Ishikawa (cell line): Measurements from ENCODE around the gene ZNF544.
A peak's percentile ranks its signal among the peaks of the same experiment; 100 is the strongest.

ENCODE experiments used
- CEBPB ChIP-seq: IDR thresholded peaks from 2 replicates; pipeline ENCODE4 v1.6.1; 2012
- CREB1 ChIP-seq: IDR thresholded peaks from 2 replicates; pipeline ENCODE4 v1.6.1; 2012; ENCODE audit warnings: low read depth
- EGR1 ChIP-seq: IDR thresholded peaks from 2 replicates; pipeline ENCODE4 v1.6.1; 2012
- EP300 ChIP-seq: IDR thresholded peaks from 2 replicates; pipeline ENCODE4 v1.6.1; 2012; ENCODE audit warnings: borderline replicate concordance
- FOXM1 ChIP-seq: IDR thresholded peaks from 2 replicates; pipeline ENCODE4 v1.6.1; 2012; ENCODE audit warnings: low read depth, borderline replicate concordance
- NFIC ChIP-seq: IDR thresholded peaks from 2 replicates; pipeline ENCODE4 v1.6.1; 2012
- RAD21 ChIP-seq: IDR thresholded peaks from 2 replicates; pipeline ENCODE4 v1.6.1; 2012; ENCODE audit warnings: low read depth
- REST ChIP-seq: IDR thresholded peaks from 2 replicates; pipeline ENCODE4 v1.6.1; 2012; ENCODE audit warnings: low read depth, mild to moderate bottlenecking
- TAF1 ChIP-seq: IDR thresholded peaks from 2 replicates; pipeline ENCODE4 v1.6.1; 2012; ENCODE audit warnings: low read depth, mild to moderate bottlenecking
- TCF12 ChIP-seq: IDR thresholded peaks from 2 replicates; pipeline ENCODE4 v1.6.1; 2012; ENCODE audit warnings: low read depth
- TEAD4 ChIP-seq: IDR thresholded peaks from 2 replicates; pipeline ENCODE4 v1.6.1; 2012
- USF1 ChIP-seq: IDR thresholded peaks from 2 replicates; pipeline ENCODE4 v1.6.1; 2012
- YY1 ChIP-seq: IDR thresholded peaks from 2 replicates; pipeline ENCODE4 v1.6.1; 2012; ENCODE audit warnings: low read depth
- ZBTB7A ChIP-seq: IDR thresholded peaks from 2 replicates; pipeline ENCODE4 v1.6.1; 2012; ENCODE audit warnings: low read depth
- TF ChIP-seq, protein P1 (sequence below): IDR thresholded peaks from 2 replicates; pipeline ENCODE4 v1.6.1; 2012

The ZNF544 gene

GRCh38 chr19:58261968-58262921, 33.5 kb downstream of the ZNF544 start:
- TF ChIP-seq EP300 (no peak), EGR1 (no peak), FOXM1 (no peak), TCF12 (no peak; the same call in 1 of the 2 replicates), USF1 (peak; percentile 40; the same call in 1 of the 2 replicates)

GRCh38 chr19:58262922-58263296, 34.2 kb downstream of the ZNF544 start:
- no peak for TF ChIP-seq EP300
- TF ChIP-seq CREB1 = no peak
- TF ChIP-seq EGR1 = no peak
- TF ChIP-seq, protein P1, sequence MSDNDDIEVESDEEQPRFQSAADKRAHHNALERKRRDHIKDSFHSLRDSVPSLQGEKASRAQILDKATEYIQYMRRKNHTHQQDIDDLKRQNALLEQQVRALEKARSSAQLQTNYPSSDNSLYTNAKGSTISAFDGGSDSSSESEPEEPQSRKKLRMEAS = no peak
- TF ChIP-seq YY1 = no peak
- no peak for TF ChIP-seq TCF12

- no peak for TF ChIP-seq ZBTB7A
- TF ChIP-seq EP300 = no peak
- TF ChIP-seq REST = no peak
- no peak for TF ChIP-seq CREB1
- no peak for TF ChIP-seq TAF1
- TF ChIP-seq FOXM1 = no peak
- TF ChIP-seq, protein P1 = no peak
- TF ChIP-seq TEAD4 = no peak
- no peak for TF ChIP-seq TCF12
- TF ChIP-seq YY1 = no peak
- no peak for TF ChIP-seq NFIC
Measured at GRCh38 chr19:58265100-58265499, 36.4 kb downstream of the ZNF544 start.

DNA sequence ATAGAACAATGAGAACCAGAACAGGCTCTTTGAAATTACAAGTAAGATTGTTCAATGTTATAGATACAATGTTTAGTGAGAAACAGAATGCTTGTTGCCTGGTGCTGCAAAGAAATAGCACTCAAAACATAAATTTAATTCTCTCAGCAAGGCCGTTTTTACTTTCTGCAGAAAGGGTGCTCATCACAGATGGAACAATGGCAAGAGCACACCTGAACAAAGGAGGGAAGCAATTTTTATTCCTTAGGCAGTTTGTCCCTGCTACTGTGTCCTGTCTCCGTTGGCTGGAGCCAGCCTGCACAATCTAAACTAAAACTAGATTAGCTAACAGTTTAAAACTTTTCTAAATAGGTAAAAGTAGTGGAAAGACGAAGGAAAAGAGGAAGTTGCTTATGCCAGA, 39.6 kb downstream of the ZNF544 start:
- TF ChIP-seq CREB1 (no peak), ZBTB7A (no peak), EP300 (no peak), EGR1 (no peak)

DNA sequence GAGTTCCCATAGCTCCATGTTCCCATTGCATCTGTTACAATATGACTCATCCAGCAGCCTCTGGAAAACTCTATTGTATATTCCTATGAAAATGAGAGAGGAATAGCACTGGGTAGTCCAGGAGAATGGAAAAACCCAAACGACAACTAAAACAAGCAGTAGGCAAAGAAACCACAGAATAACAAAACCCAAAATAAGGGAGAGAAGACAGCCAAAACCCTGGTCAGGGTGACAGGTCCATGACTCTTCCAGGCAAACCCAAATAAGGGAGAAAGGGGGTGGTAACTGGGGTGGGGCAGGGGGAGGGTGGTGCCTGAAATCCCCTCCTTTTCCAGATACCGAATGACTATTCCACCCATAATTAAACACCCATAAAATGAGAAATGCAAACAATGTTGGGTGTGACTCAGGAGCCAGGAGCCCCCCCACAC, 46.1 kb downstream of the ZNF544 start:
- TF ChIP-seq, protein P1 = no peak
- TF ChIP-seq USF1 = no peak

DNA sequence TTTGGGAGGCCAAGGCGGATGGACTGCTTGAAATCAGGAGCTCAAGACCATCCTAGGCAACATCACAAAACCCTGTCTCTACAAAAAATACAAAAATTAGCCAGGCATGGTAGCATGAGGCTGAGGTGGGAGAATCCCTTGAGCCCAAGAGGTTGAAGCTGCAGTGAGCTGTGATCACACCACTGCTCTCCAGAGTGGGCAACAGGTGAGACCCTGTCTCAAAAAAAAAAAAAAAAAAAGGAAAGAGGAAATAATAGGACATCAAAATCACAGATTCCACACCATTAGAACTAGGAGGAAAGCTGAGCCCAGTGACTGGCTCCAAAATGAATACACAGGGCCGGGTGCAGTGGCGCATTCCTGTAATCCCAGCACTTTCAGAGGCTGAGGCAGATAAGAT, 46.9 kb downstream of the ZNF544 start:
- no peak for TF ChIP-seq TEAD4
- no peak for TF ChIP-seq REST
- TF ChIP-seq RAD21 = no peak
- TF ChIP-seq ZBTB7A = no peak
- no peak for TF ChIP-seq CREB1
- TF ChIP-seq TCF12 = no peak
- TF ChIP-seq NFIC = no peak
- TF ChIP-seq TAF1 = no peak
- TF ChIP-seq EGR1 = no peak
- TF ChIP-seq EP300 = no peak
- TF ChIP-seq, protein P1 = no peak
- TF ChIP-seq USF1 = no peak
- no peak for TF ChIP-seq CEBPB
- TF ChIP-seq YY1 = no peak
- no peak for TF ChIP-seq FOXM1
